ENCODE data around the gene MREG.

- no peak for TF ChIP-seq KDM1A (IDR thresholded peaks at IDR 0.05)
- no peak for TF ChIP-seq CREB1 (IDR thresholded peaks at IDR 0.05)
- TF ChIP-seq CREB1 (CRISPR knock-in tag; IDR thresholded peaks at IDR 0.05), result no peak
- no peak for TF ChIP-seq POLR2A (conservative IDR thresholded peaks at IDR 0.05)
- no peak for TF ChIP-seq SREBF2 (CRISPR knock-in tag; IDR thresholded peaks at IDR 0.05)
- no peak for TF ChIP-seq CTCF (IDR thresholded peaks at IDR 0.05 in 2 of 3, conservative IDR thresholded peaks at IDR 0.05 in 1 of 3; ENCODE audit: insufficient read depth in 2 of 3, low read depth in 1 of 3, low read length in 3 of 3)
Measured at GRCh38 chr2:215919624-215920243, 93.6 kb downstream of the MREG start.

Measured in K562 (cell line).